EH (cell line): Measurements from ENCODE around the gene B4GALNT2.

Experiments
- DNase-seq: peaks from one replicate; pipeline ENCODE4 v3.0.0-alpha.2; 2015; ENCODE audit warnings: low read depth

The B4GALNT2 gene

GRCh38 chr17:49213847-49214246 lies 81.3 kb downstream of the B4GALNT2 start:
- DNase-seq = no peak

- peak; percentile 21 for DNase-seq
Observed at GRCh38 chr17:49214676-49215360, 82.2 kb downstream of the B4GALNT2 start.

DNA sequence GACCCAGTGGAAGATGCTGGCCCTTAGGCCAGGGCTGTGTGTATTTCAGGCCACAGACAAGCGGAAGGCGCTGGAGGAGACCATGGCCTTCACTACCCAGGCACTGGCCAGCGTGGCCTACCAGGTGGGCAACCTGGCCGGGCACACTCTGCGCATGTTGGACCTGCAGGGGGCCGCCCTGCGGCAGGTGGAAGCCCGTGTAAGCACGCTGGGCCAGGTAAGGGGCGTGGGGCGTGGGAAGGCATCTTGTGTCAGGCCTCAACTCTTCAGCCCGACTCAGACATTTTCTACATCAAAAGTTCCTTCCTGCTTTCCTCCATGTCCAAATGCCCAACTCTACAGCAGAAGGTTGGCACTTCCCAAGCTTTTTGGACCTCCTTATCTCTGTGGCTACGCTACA lies 83.9 kb downstream of the B4GALNT2 start:
- DNase-seq = no peak

- DNase-seq = no peak
Observed at GRCh38 chr17:49216953-49217650, 84.5 kb downstream of the B4GALNT2 start.

GRCh38 chr17:49217651-49218413 lies 85.3 kb downstream of the B4GALNT2 start:
- DNase-seq = no peak

DNA sequence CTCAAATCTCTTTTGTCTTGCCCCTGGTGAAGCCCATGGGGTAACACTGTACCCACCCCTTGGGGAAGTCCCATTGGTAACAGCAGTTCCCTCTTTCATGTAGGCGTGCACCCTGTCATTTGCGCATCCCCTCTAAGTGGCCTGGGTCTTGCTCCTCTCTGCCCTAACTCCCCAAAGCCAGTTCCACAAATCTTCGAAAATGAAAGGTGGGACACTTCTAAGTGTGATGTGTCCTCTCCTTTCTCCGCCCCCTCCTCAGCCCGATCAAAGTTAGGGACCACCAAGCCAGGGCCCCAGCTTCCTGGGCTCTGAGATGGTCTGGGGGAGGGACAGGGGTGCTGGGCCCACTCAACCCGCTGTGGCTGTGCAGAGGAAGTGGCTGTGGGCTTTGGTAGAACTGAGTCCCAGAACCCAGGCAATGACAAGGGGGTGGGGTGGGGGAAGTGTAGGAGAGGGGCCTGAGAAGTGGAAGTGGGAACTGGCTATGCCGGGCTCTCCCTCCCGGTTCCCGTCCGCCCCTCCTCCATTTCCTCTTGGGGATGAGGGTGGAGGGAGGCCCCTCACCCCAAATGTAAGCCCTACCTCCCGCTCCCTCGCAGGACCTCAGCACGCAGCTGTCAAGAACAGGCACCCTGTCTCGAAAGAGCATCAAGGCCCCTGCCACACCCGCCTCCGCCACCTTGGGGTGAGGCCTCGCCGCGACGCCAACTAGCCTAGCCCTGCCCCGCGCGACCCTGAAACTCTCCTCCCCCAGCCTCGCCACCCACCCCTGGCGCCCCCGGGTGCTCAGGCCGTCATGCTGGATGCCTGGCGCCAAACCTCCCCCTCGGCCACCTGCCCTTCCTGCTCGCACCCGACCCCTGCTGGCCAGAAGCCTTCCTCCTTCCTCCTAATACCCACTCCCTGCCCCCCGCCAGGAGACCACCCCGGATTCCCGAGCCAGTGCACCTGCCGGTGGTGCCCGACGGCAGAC lies 86.7 kb downstream of the B4GALNT2 start:
- no peak for DNase-seq

DNA sequence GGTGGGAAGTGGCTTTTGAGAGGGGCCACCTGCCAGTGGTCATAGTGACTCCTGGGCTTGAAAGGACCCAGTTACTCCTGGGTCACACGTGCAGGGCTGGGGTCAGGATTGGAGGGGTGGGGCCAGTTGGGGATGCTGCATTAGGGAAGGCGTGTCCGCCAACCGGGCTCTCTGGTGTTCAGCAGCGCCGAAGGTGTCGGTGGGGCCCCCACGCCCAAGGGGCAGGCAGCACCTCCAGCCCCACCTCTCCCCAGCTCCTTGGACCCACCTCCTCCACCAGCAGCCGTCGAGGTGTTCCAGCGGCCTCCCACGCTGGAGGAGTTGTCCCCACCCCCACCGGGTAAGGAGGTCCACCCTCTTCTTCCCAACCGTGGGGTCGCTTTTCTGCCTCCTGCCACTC lies 87.4 kb downstream of the B4GALNT2 start:
- no peak for DNase-seq

GRCh38 chr17:49223168-49223516 lies 90.6 kb downstream of the B4GALNT2 start:
- no peak for DNase-seq

DNA sequence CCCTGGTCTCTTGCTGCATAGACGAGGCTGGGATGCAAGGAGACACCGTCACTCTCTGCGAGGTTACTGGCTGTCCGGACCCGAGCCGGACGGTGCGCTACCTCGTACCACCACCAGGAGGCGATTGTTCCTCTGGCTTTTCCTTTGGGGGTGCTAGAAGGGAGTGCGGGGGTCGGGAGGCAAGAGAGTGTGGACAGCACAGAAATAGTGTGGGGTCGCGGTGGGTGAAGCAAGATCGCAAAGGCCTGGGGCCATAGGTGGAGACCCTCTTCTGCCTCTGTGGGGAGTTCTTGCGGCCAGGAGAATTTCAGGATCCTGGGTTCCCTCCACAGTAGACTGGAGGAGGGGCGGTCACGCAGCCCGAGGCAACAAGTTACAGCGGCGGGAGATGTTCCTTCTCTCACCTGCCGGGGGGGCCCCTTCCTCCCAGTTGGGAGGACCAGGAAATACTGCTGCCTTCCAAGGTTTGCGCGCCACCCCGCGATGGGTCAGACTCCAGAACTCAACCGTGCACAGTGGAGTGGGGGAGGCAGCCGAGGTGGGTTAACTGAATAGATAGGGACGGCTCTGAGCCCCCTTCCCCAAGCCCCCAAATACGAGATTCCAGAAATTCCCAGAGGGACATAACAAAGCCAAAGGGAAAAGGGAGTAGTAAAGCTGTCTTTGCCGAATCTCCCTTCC lies 91.1 kb downstream of the B4GALNT2 start:
- peak; percentile 45 for DNase-seq

DNA sequence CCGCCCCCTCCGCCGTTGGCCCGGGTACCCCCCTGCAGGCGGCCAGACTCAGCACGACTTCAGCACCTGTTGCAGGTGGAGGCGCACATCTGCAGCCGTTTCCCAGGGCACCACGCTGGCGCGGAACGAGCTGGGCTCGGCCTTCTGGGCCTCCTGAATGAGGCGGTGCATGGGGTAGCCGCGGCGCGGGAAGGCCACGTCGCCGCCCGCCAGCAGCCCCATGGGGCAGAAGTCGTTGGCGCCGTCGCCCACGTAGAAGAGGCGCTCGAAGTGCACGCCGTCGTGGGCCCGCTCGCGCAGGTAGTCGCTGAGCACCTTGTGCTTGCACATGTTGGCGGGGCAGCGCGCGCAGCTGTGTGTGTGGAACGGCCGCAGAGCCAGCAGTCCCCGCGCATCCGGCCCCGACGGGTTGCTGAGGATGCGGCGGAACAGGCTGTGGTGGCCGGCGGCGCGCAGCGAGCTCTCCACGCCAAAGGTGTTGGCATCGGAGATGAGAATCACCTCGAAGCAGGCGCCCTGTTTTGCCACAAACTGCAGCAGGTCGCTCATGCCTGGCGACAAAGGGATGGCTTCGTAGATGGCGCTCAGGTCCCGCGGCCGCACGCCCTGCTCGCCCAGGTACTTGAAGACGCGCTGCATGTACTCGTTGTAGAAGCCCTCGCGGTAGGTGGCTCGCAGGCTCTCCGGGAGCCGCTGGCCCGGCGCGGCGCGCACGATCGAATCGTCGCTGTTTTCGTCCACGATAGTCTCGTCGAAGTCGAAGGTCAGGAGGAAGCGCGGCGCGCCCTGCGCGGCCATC lies 91.8 kb downstream of the B4GALNT2 start:
- DNase-seq = no peak

DNA sequence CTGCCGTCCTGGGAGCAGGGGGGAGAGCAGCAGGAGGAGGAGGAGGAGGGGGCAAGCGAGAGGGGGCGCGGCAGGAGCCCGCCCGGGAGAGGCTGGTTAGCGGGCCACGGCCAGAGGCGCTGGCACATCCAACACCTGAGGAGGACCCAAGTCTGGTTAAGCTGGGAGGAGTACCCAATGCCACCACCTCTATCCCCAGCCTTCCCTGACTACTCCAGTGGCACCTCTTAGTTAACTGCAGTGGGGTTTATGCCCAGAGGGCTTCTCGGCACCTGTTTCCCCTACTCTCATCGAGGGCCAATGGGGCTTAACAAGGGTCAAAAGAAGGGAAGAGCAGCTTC lies 92.4 kb downstream of the B4GALNT2 start:
- no peak for DNase-seq

DNA sequence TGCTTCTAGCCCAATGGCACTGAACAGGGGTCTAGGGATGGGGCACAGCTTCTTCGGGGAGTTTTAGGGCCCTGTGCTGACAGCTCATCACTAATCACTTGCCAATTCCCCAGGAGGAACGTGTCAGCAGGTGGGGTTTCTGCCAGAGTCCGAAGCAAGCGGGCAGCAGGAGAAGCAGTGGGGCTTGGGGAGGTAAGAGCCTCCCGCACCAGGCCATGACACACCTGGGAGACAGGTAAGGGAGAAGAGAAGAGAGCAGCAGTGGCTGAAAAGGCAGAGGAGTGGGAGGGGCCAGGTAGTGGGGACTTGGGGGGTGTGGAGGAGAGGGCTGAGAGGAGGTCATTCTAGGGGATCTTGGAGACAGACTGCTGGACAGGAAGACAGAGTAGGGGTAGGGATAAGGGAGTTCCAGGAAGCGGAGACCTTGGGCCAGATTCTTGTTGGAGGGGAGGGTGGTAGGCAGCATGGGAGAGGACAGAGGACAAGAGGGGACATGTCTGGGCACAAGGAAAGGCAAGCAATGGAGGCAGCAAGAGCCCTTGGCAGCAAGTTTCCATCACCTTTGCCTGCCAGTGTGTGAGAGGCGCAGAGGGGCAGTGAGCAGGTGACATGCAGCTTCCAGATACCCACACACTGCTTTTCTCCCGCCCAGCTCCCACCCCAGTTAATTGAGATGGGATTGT lies 93.1 kb downstream of the B4GALNT2 start:
- no peak for DNase-seq
